ENCODE measurements around the gene JAM3.

The JAM3 gene

GRCh38 chr11:134140961-134141490, 72.2 kb downstream of the JAM3 start:
- peaks cover 44% of the 10 kb centered on the region for H3K36me3 ChIP-seq
- DNase-seq = no peak
- no peaks in the 10 kb centered on the region for H3K4me1 ChIP-seq
- no peaks in the 10 kb centered on the region for H3K27me3 ChIP-seq
- no peaks in the 10 kb centered on the region for H3K9me3 ChIP-seq
- no peak for TF ChIP-seq CTCF (IDR thresholded peaks at IDR 0.05; ENCODE audit: low read depth, low read length)
- H3K4me3 ChIP-seq (ENCODE audit: low read depth, low read length) = no peak overlapping the region

GRCh38 chr11:134142536-134142935, 73.7 kb downstream of the JAM3 start:
- Histone ChIP-seq H3K4me1 (no peaks in the 10 kb centered on the region), H3K36me3 (peaks cover 54% of the 10 kb centered on the region)
- DNase-seq = no peak

GRCh38 chr11:134143801-134144200, 74.9 kb downstream of the JAM3 start:
- DNase-seq = no peak
- no peak overlapping the region for H3K4me3 ChIP-seq (ENCODE audit: low read depth, low read length)

More at GRCh38 chr11:134142536-134142935, 73.7 kb downstream of the JAM3 start:
- no peaks in the 10 kb centered on the region for H3K9me3 ChIP-seq
- H3K27me3 ChIP-seq = no peaks in the 10 kb centered on the region
- TF ChIP-seq CTCF (IDR thresholded peaks at IDR 0.05; ENCODE audit: low read depth, low read length) = no peak
- no peak overlapping the region for H3K4me3 ChIP-seq (ENCODE audit: low read depth, low read length)

GRCh38 chr11:134144744-134145143, 75.9 kb downstream of the JAM3 start:
- Histone ChIP-seq H3K9me3 (no peaks in the 10 kb centered on the region), H3K4me1 (no peaks in the 10 kb centered on the region), H3K27me3 (no peaks in the 10 kb centered on the region), H3K36me3 (peaks cover 72% of the 10 kb centered on the region), H3K4me3 (ENCODE audit: low read depth, low read length) (no peak overlapping the region)
- no peak for TF ChIP-seq CTCF (IDR thresholded peaks at IDR 0.05; ENCODE audit: low read depth, low read length)
- DNase-seq = no peak

More at GRCh38 chr11:134143801-134144200, 74.9 kb downstream of the JAM3 start:
- no peaks in the 10 kb centered on the region for H3K4me1 ChIP-seq
- TF ChIP-seq CTCF (IDR thresholded peaks at IDR 0.05; ENCODE audit: low read depth, low read length) = no peak
- no peaks in the 10 kb centered on the region for H3K9me3 ChIP-seq
- no peaks in the 10 kb centered on the region for H3K27me3 ChIP-seq
- peaks cover 62% of the 10 kb centered on the region for H3K36me3 ChIP-seq

- H3K4me1 ChIP-seq = no peaks in the 10 kb centered on the region
- peaks cover 71% of the 10 kb centered on the region for H3K36me3 ChIP-seq
- no peak overlapping the region for H3K4me3 ChIP-seq (ENCODE audit: low read depth, low read length)
- H3K9me3 ChIP-seq = no peaks in the 10 kb centered on the region
- DNase-seq = no peak
- TF ChIP-seq CTCF (IDR thresholded peaks at IDR 0.05; ENCODE audit: low read depth, low read length) = no peak
- H3K27me3 ChIP-seq = no peaks in the 10 kb centered on the region
Measured at GRCh38 chr11:134145715-134146114, 76.8 kb downstream of the JAM3 start.

GRCh38 chr11:134146598-134146997, 77.7 kb downstream of the JAM3 start:
- no peak for DNase-seq
- Histone ChIP-seq H3K9me3 (no peaks in the 10 kb centered on the region), H3K36me3 (peaks cover 75% of the 10 kb centered on the region), H3K4me1 (no peaks in the 10 kb centered on the region), H3K4me3 (ENCODE audit: low read depth, low read length) (no peak overlapping the region), H3K27me3 (no peaks in the 10 kb centered on the region)
- TF ChIP-seq CTCF (IDR thresholded peaks at IDR 0.05; ENCODE audit: low read depth, low read length) = no peak
